TTC549 (cell line): Measurements from ENCODE around the gene COL13A1.

Experiments
- FAIRE-seq: peaks from 2 replicates; lab custom pipeline; 2012; peaks lifted over from hg19 to GRCh38; lab: Jason Lieb, UNC

COL13A1 gene

DNA sequence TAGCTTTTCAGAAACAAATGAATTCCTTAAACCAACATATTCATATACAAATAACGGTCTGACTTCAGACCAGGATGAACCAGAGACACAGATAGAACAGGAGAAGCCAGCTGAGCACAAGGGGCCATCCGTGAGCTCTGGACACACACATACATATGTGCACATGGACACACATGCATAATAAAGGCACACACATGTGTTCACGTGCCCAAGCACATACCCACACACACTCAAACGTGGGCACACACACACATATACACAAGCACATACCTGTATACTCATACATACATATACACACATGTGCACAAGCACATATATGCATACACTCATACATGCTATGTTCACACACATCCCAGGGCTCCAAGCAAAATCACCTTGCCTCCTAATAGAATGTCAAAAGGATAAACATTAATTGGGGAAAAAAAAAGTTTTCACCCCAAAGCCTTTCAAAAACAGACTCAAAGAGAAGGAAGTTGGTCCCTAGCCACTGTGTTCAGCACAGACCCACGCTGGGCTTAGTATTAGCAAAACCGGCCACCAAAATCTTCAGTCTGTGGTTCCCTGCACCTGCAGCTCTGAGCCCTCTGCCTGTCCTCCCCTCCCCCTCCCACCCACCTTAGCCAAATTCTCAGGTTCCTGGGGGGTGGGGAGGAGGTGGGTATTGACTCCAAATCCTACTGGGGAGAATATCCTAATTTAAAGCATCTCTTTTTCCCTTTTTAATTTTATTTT, 150.5 kb downstream of the COL13A1 start:
- FAIRE-seq, result no peak

DNA sequence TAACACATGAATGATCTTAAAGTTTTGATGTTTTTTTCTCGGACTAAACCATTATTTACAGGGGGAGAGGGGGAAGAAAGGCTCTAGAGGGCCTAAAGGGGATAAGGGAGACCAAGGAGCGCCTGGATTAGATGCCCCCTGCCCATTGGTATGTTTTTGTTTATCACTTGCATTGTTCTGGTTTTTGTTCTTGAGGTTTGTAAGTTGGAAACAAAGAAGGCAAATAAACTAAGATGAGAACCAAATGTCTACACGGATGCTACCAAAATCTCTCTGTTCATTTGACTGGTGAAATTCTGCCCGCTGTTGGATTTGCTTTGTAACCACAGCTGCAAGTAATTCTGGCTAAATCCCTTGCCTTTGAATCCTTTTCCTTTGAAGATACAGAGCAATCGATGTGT, 151.1 kb downstream of the COL13A1 start:
- no peak for FAIRE-seq

DNA sequence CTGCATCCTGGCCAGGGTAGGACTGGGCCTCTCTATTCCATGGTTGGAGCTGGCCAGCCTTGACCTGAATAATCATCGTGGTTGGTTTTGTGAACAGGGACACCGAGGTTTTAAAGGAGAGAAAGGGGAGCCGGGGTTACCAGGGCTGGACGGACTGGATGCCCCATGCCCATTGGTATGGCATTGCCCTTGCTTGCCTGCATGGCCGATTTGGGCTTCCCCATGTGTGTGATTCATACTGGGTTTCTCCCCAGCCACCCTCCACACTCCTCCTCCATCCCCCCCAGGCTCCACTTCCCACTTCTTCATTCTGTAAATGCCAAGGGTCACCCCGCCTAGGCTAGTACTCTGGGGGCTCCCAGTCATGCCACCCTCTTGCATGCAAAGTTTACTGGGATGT, 152.1 kb downstream of the COL13A1 start:
- FAIRE-seq, result no peak

DNA sequence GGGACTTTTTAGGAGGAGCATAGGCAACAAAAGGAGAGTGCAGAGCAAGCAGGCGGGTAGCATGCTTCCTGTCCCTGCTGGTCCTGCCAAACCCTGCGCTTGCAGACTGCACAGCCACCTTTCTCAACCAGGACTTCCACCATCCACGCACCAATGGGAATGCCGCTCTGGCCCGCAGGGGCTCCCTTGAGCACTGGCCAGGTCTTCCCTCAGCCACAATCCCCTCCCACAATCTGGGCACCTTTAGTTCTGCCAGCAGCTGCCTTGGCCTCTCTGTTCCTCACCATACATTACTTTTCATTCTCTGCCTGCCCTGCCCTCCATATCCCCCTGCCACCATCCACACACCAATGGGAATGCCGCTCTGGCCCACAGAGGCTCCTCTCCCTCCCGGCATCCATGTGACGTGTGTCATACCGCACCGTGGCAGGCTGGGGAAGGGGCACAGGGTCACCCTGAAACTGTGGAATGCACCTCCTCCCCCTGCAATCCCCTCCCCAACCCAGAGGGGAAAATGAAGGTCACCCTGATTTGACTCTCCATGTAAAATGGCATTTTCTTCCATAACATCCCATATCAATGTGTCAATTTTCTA, 153.6 kb downstream of the COL13A1 start:
- no peak for FAIRE-seq

DNA sequence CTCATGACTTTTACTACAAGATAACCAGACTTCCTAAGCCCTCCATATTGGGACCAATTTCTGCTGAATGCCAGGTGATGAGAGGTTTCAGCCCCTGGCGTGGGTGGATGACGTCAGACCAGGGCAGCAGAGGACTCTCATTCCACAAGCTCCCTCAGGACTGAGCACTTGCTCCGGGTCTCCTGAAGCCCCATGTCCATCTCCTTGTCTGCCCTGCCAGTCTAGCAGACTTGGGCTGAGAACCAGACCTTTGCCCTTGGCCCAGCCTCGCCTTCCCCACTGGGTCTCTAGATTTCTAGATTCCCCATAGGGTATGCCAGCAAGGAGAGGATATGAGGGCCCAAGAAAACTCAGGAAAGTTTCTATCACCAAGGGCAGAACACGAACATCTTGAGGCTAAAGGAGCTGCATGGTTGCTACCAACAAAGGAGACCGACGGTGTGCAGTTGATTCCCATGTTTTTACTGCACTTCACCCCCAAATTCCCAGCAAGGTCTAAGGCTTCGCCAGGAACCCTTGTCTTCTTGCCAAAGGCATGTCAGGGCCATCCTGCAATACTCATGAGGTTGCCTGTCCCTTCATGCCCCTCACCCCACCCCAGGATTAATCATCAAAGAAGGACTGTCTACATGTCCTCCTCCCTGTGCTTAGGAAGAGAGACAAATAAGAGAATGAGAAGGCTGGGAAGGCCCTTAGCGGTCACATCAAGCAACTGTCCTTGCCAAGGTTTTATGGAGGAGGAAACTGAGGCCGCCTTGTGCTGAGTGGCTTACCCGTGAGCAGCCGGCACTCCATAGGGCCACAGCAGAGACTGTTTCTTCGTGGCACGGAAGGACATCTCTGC, 154.4 kb downstream of the COL13A1 start:
- no peak for FAIRE-seq

DNA sequence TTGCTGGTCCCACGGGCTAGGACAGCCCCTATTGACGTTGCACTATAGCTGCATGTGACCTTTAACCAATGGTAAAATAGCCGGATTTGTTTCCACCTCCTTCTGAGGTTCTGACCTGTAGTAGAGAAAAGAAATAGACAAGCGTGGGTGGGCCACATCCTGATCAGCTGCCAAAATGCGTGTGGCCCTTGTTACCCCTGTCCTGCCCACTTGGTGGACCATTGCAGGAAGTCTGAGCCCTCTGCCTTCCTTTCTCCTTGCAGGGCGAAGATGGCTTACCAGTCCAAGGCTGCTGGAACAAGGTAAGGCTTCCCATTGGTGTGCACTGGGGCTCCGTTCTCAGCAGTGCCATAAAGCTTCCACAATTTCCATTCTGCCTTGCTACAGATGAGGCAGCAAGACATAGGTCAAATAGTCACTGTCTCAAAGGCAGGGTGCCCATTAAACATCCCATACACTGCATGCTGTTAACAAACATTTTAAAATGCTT, 155.1 kb downstream of the COL13A1 start:
- FAIRE-seq, result no peak

DNA sequence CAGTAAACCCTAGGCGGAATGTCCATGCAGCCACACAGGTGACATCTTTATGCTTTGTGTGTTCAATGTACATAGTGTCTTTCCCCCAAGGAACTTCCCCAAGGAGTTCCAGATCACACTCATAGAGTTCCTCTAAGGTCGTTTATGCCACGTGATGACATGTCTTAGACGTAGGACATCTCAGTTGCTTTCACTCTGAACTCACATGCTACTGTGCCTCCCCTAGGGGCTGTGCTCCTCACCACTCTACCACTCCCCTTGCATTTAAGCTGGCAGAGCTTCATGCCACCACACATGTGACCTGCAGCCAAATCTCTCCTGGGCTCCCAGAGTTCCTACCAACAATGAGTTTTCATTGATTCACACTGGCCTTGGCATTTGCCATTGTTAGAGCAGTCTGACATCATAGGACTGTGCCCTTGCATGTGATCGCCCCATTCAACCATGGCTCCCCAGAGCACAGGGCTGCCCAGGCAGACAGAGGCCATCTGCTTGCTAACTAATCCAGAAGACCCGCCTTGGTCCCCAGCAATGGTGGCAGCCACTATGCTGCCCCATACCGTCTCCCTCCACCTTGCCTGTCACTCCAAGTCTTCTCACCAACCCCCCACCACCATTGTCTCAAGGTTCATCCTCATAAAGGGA, 155.7 kb downstream of the COL13A1 start:
- no peak for FAIRE-seq

DNA sequence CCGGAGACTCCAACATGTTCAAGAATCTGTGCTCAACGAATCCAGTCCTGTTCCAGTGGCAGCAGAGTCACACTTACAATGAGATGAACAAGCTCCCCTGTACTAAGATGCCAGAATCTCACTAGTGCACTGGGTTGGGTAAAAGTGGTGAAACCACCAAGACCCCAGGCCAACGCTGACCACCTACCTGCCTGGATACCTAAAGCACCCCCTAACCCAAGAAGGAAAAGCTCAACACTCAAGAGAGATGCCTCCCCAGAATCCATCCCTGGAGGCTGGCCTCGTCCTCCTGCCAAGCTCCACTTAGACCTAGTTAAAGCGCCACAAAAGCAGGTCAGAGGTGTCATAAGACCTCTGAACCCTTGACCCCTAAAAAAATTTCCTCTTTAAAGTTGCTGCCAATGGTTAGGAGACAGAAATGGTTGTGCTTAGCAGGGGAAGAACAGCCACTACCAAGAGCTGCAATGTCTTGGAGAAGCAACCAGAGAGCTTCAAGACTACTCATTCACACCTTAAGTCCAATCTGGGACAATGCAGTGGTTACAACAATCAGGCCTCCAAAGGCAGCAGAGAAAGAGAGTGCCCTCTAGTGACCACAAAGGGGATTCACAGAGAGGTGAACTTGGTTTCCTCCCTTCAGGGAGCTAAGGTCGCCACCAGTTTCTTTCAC, 156.3 kb downstream of the COL13A1 start:
- no peak for FAIRE-seq

DNA sequence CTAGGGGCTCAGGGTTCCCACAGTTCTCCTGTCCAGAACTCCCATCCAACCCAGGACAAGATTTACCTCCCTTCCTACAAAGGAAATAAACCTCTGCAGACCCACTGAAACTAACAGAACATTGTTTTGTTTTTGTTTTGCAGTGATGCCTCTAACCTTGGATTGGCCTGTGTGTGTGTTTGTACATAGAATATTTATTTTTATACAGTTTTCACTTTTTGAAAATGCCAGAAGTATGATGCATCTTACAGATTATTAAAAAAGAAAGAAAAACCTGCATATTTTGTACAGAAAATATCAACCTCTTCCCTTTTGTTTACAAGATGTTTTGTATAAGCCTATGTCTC, 156.8 kb downstream of the COL13A1 start:
- FAIRE-seq, result no peak

DNA sequence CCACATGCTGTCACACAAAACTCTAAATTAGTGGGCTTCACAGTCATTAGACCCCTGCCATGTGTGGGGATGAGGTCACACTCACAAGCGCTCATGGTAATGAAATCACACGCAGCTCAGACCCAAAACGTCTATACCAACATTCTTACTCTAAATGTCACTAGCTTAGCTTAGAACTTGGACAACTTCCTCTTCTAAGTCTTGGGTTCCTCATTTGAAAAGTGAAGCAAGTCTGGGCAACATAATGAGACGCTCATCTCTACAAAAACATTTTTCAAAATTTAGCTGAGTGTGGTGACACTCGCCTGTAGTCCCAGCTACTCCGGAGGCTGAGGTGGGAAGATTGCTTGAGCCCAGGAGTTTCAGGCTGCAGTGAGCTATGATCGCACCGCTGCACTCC, 158.2 kb downstream of the COL13A1 start:
- FAIRE-seq, result no peak

DNA sequence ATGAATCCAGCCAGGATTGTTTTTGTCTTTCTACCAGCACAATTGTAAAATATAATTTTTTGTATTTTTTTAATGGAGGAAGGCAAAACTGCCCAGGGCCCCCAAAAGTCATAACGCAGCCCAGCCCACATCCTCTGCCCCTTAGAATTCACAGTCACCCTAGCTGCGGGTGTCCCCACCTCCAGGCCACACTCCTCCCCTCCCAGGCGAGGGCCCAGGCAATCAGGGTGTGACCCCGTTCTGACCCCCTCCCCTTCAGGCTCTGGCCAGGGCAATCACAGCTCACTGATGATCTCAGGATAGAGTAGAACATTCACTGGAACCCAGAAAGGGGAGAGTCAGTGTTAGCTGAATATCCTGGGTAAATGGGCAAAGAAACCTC, 158.9 kb downstream of the COL13A1 start:
- no peak for FAIRE-seq

DNA sequence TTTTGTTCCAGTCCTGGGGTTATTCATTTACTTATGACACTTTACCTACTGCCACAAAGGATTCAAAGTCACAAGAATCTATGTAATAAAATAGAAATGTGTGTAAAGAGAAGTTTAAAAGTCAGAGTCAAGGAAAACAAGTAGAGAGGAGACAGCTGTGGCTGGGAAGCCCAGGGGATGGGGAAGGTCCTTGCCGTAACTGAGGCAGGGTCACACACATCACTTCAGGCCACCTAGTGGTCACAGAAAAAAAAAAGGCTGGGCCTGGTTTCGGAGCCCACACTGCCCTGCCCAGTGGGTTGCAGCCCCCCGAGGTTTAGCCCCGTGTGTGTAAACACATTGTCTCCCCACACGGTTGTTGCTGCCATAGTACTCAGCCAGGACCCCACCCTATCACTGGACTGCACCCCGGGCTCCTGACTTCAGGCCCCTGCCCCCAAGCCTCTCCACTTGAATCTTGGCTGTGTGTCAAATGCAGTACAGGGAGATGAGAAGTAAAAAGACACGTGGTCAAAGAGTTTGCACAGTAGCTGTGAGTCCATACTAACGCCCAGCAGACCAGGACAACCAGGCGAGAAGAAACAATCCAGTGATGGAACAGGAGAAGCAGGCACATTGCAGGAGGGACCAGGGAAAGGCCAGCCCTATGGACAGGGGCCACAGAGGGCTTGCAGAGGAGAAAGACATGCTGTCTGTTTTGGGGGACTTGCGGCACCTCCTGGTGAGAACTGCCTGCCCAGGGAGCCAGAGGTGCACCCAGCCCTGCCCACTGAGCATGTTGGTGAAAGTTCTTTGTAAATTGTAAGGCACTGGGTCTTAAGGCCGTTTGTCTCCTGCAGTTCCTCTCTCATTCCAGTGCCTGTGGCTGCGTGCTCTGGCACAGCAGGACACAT, 159.5 kb downstream of the COL13A1 start:
- no peak for FAIRE-seq

DNA sequence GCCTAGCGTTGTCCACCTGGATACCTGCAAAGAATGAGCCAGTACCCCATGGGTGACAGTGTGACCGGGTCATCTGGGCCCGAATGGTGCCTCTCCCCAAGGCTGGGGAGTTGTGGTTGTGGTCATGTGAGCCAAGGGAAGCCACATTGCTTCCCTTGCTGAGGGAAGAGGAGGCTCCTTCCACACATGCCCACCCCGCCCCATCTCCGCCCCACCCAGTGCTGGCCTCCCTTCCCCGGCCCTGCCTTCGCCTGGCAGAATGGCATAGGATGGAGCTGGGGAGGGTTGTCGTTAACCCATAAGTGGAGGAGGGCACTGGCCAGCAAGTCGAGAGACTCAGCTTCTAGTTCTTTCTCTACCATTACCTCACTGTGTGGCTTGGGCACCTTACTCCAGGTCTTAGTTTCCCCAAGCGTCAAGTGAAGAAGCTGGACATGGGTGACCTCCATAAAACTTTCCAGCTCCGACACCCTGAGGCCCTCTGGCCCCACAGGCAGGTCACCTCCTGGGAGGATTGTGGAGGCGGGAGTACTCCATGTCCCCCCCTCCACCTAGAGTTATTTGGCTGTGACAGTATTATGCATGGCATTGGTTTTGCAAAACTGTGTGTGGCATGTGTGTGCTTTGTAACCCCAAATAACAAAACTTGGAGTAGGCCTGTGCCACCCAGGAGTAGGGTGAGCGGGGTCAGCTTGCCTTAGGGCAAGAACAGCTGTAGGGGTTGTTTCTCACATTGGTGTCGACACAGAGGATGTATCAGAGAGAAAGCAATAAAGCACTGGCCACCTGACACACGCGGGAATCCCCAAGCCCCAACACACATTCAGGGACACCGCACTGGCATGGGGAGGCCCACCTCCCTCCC, 160.4 kb downstream of the COL13A1 start:
- FAIRE-seq, result no peak

DNA sequence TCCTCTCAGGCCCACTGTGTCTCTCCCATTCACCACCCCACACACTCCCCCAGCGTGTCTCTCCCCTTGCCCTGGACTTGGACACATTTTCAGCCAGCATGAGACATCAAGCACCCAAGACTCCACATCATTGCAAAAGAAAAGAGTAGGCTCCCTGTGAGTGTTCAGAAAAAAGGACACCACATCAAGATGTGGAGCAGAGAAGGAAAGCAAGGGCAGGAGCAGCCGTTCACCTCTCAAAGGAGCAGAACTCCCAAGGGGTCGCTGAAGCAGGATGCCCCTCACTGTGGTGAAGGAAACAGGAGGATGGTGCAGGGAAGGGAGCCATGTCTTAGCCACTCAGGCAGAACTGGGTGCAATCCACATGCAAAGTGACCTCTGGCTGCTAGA, 161.0 kb downstream of the COL13A1 start:
- FAIRE-seq, result no peak

DNA sequence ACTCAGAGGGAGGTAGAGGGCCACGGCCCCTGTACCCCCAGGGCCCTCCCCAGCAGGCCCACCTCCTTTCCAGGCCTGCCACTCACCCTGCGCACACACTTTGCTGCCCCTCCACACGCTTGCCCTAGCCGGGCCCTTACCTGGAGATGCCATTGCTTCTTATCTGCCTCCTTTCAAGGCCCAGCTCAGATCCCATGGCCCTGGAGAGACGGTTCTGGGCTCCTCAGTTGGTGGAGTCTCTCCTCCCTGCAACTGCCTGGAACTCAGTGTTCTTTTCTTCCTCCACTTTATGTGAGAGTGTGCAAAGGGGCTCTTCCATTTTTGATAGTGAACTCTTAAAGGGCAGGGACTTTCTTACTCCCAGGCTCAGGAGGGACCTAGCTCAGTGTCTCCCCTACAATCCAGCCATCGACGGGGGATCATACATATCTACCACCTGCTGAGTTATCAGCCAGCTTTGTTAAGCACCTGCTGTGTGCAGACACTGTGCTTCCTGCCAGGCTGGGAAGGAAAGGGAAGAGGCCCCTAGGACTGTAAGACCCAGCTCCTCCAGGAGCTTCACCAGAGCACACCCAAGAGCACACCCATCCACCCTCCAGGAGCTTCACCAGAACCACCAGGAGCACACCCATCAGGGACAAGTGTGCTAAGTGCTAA, 161.6 kb downstream of the COL13A1 start:
- FAIRE-seq, result no peak

DNA sequence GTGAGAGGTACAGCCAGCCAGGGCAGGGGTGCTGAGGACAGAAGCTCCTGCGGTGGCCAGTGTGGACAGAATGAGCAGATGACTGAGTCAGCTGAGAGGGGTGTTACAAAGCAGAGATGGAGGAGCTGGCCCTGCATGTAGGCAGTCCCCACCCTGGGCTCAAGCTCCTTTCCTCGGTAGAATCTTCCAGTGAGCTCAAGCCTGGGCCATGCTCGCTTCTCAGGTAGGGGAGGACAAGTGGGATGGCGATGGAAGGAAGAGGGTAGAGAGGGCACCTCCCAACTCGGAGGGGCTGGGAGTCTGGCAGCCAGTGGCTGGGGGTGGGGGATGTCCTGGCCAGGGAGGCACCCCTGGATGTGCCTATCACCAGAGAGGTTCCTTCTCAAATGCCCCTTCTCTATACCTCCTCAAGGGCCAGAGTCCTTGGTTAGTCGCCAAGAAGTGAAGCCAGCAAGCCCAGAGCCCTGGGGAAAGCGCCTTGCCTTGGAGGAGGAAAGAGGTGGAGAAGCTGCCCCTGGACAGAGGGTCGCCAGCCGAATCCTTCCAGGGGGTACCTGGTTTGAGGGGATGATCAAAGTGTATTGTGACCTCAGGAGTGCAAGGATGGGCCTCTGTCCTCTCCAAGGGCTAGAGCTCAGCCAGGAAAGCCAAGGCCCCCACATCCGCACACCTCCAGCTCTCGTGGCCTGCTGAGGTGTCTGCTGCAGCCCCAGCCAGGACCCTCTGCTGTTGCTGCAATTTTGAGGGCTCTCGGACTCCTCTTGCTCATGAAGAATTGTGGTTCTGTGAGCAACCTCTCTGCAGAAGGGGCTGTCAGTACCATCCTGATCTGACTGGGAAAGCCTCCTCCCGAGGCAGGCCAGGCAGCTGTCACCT, 162.4 kb downstream of the COL13A1 start:
- FAIRE-seq, result no peak

DNA sequence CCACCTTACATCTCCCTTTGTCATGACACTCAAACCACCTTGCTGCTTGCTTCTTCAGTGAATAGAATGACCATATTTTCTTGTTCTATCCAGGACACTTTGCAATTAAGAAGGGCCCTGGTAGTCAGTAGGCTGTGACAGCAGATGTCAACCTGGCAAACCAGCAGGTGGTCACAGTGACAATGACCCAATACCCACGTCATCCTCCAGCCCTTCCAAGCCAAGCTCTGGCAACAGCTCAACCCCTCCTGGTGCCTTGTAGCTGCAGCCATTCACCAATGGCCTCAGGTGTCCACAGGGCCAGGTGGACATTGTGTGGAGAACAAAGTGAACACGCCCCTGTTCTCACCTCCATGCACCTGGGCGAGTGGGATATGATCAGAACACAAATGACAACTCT, 163.4 kb downstream of the COL13A1 start:
- FAIRE-seq, result no peak

DNA sequence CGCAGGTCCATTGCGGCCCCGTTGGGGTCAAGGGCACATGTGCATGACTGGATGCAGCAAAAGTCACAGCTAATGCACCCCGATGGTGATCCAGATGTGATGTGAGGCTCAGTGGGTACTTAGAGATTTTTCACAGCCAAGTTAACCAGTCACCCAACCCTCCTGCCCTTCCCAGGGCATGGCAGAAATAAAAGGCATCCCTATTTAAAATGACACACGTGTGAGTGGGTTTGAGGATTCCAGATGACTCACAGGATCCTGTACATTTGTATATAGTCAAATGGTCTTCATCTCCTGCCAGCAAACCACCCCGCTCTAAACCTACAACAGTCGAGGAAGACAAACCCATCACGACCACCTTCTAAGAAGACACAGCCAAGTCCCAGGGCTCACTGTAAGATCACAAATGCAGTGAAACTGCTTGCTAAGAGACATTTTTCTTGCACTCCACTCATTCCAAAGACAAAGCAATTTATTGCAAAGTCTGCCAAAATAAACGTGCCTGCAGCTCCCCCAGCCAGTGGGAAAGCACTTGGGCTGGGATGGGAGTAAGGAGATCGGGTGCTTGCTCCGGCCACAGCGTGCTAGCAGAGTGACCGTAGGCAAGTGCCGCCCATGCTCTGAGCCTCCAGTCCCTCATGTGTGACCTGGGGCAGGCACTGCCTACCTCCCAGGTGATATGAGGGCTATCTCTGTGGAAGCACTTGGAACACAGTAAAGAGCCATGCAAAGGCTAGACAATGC, 164.4 kb downstream of the COL13A1 start:
- no peak for FAIRE-seq
